Vagina (tissue), 2 donors: Measurements from ENCODE around the gene CCDC148.

Experiments used
- CTCF ChIP-seq, 3 experiments: fragments of 450-650 bp in 2 of 3; fragments of 200-600 bp in 1 of 3; sonication (generic) in 1 of 3; IDR thresholded peaks; one replicate each; pipeline ENCODE4 v1.5.1; 2017 to 2019; ENCODE audit warnings: antibody characterized with exemption in 3 of 3, mild to moderate bottlenecking in 2 of 3, moderate library complexity in 2 of 3
- POLR2A ChIP-seq, 2 donors: fragments of 450-650 bp; IDR thresholded peaks; one replicate each; pipeline ENCODE4 v1.6.1; 2017; ENCODE audit warnings: antibody characterized with exemption in 2 of 2, mild to moderate bottlenecking in 2 of 2, moderate library complexity in 2 of 2
- POLR2AphosphoS5 ChIP-seq, 2 donors: sonication (generic); formaldehyde crosslinking; IDR thresholded peaks; one replicate each; pipeline ENCODE4 v1.9.0; 2017; ENCODE audit warnings: antibody characterized with exemption in 2 of 2, mild to moderate bottlenecking in 2 of 2, low read depth in 1 of 2; ENCODE audit not compliant: insufficient read depth in 1 of 2

- no peak for TF ChIP-seq CTCF (IDR thresholded peaks at IDR 0.05)
- no peak for TF ChIP-seq POLR2A (IDR thresholded peaks at IDR 0.05)
- no peak for TF ChIP-seq POLR2AphosphoS5 (IDR thresholded peaks at IDR 0.05; ENCODE audit: insufficient read depth in 1 of 2, low read depth in 1 of 2)
Observed at GRCh38 chr2:158498043-158498748, 41.6 kb upstream of the CCDC148 start.
